Nephron progenitor cell (in vitro differentiated cells): ENCODE measurements around the gene STK39.

ENCODE experiments used
- DNase-seq: peaks from one replicate; pipeline ENCODE4 v3.0.0; 2021
- H3K27ac Mint-ChIP-seq: 2 replicates; pipeline ENCODE4 v1.8.0; 2021; ENCODE audit warnings: mild to moderate bottlenecking, moderate library complexity, mixed read lengths
- H3K27me3 Mint-ChIP-seq: 2 replicates; pipeline ENCODE4 v1.8.0; 2021; ENCODE audit warnings: mild to moderate bottlenecking, low read depth, mixed read lengths; ENCODE audit not compliant: poor library complexity
- H3K36me3 Mint-ChIP-seq: 2 replicates; pipeline ENCODE4 v1.8.0; 2021; ENCODE audit warnings: low read depth, mixed read lengths
- H3K4me1 Mint-ChIP-seq: 2 replicates; pipeline ENCODE4 v1.8.0; 2021; ENCODE audit warnings: mixed read lengths
- H3K4me3 Mint-ChIP-seq: 2 replicates; pipeline ENCODE4 v1.8.0; 2021; ENCODE audit warnings: mild to moderate bottlenecking, moderate library complexity, mixed read lengths
- H3K9me3 Mint-ChIP-seq: 2 replicates; pipeline ENCODE4 v1.8.0; 2021; ENCODE audit warnings: mild to moderate bottlenecking, moderate library complexity, mixed read lengths
- TF ChIP-seq, protein P1 (sequence below): fragments of 200-600 bp; sonication (generic); IDR thresholded peaks from 2 replicates; pipeline ENCODE4 v1.5.0; 2021; ENCODE audit warnings: antibody characterized with exemption

The STK39 gene

GRCh38 chr2:168118733-168119514, 128.5 kb downstream of the STK39 start:
- no peaks in the 10 kb centered on the region for H3K9me3 Mint-ChIP-seq
- H3K27me3 Mint-ChIP-seq = no peaks in the 10 kb centered on the region
- H3K27ac Mint-ChIP-seq = no peak overlapping the region
- H3K4me1 Mint-ChIP-seq = peaks cover 15% of the 10 kb centered on the region
- no peak overlapping the region for H3K4me3 Mint-ChIP-seq
- DNase-seq = peak; percentile 48
- TF ChIP-seq, protein P1, sequence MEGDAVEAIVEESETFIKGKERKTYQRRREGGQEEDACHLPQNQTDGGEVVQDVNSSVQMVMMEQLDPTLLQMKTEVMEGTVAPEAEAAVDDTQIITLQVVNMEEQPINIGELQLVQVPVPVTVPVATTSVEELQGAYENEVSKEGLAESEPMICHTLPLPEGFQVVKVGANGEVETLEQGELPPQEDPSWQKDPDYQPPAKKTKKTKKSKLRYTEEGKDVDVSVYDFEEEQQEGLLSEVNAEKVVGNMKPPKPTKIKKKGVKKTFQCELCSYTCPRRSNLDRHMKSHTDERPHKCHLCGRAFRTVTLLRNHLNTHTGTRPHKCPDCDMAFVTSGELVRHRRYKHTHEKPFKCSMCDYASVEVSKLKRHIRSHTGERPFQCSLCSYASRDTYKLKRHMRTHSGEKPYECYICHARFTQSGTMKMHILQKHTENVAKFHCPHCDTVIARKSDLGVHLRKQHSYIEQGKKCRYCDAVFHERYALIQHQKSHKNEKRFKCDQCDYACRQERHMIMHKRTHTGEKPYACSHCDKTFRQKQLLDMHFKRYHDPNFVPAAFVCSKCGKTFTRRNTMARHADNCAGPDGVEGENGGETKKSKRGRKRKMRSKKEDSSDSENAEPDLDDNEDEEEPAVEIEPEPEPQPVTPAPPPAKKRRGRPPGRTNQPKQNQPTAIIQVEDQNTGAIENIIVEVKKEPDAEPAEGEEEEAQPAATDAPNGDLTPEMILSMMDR = peak; percentile 66
- H3K36me3 Mint-ChIP-seq = peaks cover 11% of the 10 kb centered on the region

GRCh38 chr2:168116448-168116847, 130.9 kb downstream of the STK39 start:
- H3K36me3 Mint-ChIP-seq = peaks cover 35% of the 10 kb centered on the region
- DNase-seq = peak; percentile 28
- H3K4me1 Mint-ChIP-seq = peaks cover 20% of the 10 kb centered on the region
- H3K27me3 Mint-ChIP-seq = no peaks in the 10 kb centered on the region
- H3K4me3 Mint-ChIP-seq = no peak overlapping the region
- TF ChIP-seq, protein P1 = peak; percentile 16
- H3K27ac Mint-ChIP-seq = no peak overlapping the region
- H3K9me3 Mint-ChIP-seq = no peaks in the 10 kb centered on the region

GRCh38 chr2:168114619-168115018, 132.8 kb downstream of the STK39 start:
- H3K4me3 Mint-ChIP-seq = no peak overlapping the region
- no peak overlapping the region for H3K27ac Mint-ChIP-seq
- no peaks in the 10 kb centered on the region for H3K9me3 Mint-ChIP-seq
- DNase-seq = no peak
- peaks cover 40% of the 10 kb centered on the region for H3K36me3 Mint-ChIP-seq
- no peaks in the 10 kb centered on the region for H3K27me3 Mint-ChIP-seq
- TF ChIP-seq, protein P1 = no peak
- H3K4me1 Mint-ChIP-seq = peaks cover 20% of the 10 kb centered on the region

DNA sequence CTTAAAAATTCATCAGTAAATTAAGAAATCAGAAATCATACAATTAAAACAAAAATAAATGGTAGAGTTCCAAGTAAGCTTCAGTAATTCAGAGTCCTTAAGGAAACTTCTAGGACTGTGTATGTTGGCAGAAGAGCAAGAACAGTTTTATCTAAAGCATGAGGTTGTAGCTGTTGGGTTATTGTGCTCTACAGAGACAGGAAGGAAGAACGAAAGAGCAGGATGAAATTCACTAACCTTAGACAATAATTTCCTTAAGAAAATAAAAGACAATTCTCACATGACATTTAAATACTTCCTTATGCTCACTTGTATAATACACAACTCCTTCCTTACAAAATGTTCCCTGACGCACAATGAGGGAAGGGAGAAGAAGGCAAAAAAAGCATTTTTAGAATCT, 133.4 kb downstream of the STK39 start:
- H3K4me1 Mint-ChIP-seq = peaks cover 20% of the 10 kb centered on the region
- H3K9me3 Mint-ChIP-seq = no peaks in the 10 kb centered on the region
- no peak for DNase-seq
- H3K4me3 Mint-ChIP-seq = no peak overlapping the region
- peaks cover 40% of the 10 kb centered on the region for H3K36me3 Mint-ChIP-seq
- no peaks in the 10 kb centered on the region for H3K27me3 Mint-ChIP-seq
- no peak overlapping the region for H3K27ac Mint-ChIP-seq
- TF ChIP-seq, protein P1 = no peak

DNA sequence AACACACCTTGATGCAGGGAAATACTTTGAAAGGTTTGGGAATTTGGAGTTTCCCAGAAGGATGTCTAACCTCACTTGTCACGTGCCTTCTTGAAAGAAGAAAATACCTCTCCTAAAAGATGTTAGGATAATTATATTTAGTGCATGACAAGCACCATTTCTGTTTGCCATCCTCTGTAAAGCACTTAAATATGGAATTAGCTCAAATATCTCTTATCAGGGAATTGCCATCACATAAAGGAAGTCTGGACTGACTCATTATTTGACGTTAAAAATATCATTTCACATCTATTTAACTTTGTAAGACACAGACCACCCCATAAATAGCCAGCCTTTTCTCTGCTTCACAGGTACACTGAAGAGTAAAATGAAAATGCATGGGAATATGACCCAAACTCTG, 140.1 kb downstream of the STK39 start:
- H3K36me3 Mint-ChIP-seq = peaks cover 23% of the 10 kb centered on the region
- no peaks in the 10 kb centered on the region for H3K4me1 Mint-ChIP-seq

More for the DNA sequence above, 140.1 kb downstream of the STK39 start:
- no peak for DNase-seq
- TF ChIP-seq, protein P1 = no peak
- Mint-ChIP-seq H3K27ac (no peak overlapping the region), H3K27me3 (no peaks in the 10 kb centered on the region), H3K9me3 (peaks cover 7% of the 10 kb centered on the region), H3K4me3 (no peak overlapping the region)
